Calu3 (cell line): ENCODE measurements around the gene NT5C1A. TPM values are rescaled to one million over a fixed set of nuclear protein-coding genes. Genes with fewer than 3 reads are reported as not detected.

Source experiments
- BruUV-seq: library from RNA; stranded (reverse); fragments of 400-500 nt; replicated peaks from 2 replicates; lab custom pipeline; 2021; lab: Mats Ljungman, UMichigan
- CTCF ChIA-PET: fragments of 300-600 bp; sonication (Branson Sonifier 250); formaldehyde crosslinking; loops from one replicate; lab custom pipeline; 2022; ENCODE audit warnings: antibody characterized with exemption; lab: Charles Lee
- DNase-seq: peaks from one replicate; pipeline ENCODE4 v3.0.0; 2022
- H3K27ac Mint-ChIP-seq: one replicate; pipeline ENCODE4 v1.8.0; 2022; ENCODE audit warnings: mixed read lengths; ENCODE audit not compliant: unreplicated experiment
- H3K27me3 Mint-ChIP-seq: one replicate; pipeline ENCODE4 v1.8.0; 2022; ENCODE audit warnings: mixed read lengths; ENCODE audit not compliant: unreplicated experiment
- H3K36me3 Mint-ChIP-seq: one replicate; pipeline ENCODE4 v1.8.0; 2022; ENCODE audit warnings: mild to moderate bottlenecking, moderate library complexity, mixed read lengths; ENCODE audit not compliant: insufficient read depth, unreplicated experiment
- H3K4me1 Mint-ChIP-seq: one replicate; pipeline ENCODE4 v1.8.0; 2022; ENCODE audit warnings: mild to moderate bottlenecking, low read depth, mixed read lengths; ENCODE audit not compliant: unreplicated experiment
- H3K4me3 Mint-ChIP-seq: one replicate; pipeline ENCODE4 v1.8.0; 2022; ENCODE audit warnings: mild to moderate bottlenecking, low read depth, moderate library complexity, mixed read lengths; ENCODE audit not compliant: unreplicated experiment
- H3K9me3 Mint-ChIP-seq: one replicate; pipeline ENCODE4 v1.8.0; 2022; ENCODE audit warnings: low read depth, mixed read lengths; ENCODE audit not compliant: unreplicated experiment
- CTCF ChIP-seq: fragments of 200-600 bp; IDR thresholded peaks from one replicate; pipeline ENCODE4 v1.8.0; 2022; ENCODE audit warnings: antibody characterized with exemption; ENCODE audit not compliant: unreplicated experiment
- intact Hi-C: fragments of 100-400 bp; cut with micrococcal nuclease; formaldehyde crosslinking; loops from one replicate; pipeline ENCODE4 v1.10.0; 2022; ENCODE audit not compliant: unreplicated experiment
- total RNA-seq: library from RNA; stranded (reverse); gene quantifications from 2 replicates; pipeline ENCODE4 v1.2.3, GENCODE V29; 2022

Gene NT5C1A
- total RNA-seq, 1 experiment from 2014 or later = not detected

GRCh38 chr1:39681294-39681693 lies 9.4 kb upstream of the NT5C1A start:
- no peaks in the 10 kb centered on the region for H3K9me3 Mint-ChIP-seq

GRCh38 chr1:39680751-39681150 lies 8.8 kb upstream of the NT5C1A start:
- intact Hi-C loops = no loop called here
- H3K36me3 Mint-ChIP-seq = no peaks in the 10 kb centered on the region
- no peak overlapping the region for H3K27ac Mint-ChIP-seq
- peaks cover 9% of the 10 kb centered on the region for H3K4me1 Mint-ChIP-seq
- H3K9me3 Mint-ChIP-seq = no peaks in the 10 kb centered on the region
- H3K4me3 Mint-ChIP-seq = no peak overlapping the region
- BruUV-seq = no TSS peak
- TF ChIP-seq CTCF = no peak
- DNase-seq = no peak
- H3K27me3 Mint-ChIP-seq = peaks cover 76% of the 10 kb centered on the region
- CTCF ChIA-PET = interaction anchor here (1.1 to 1.7 kb wide), 2 partner anchors 9 to 74 kb away, joined by 3 read pairs; partner anchors contain the start of gene NT5C1A

More at GRCh38 chr1:39681294-39681693, 9.4 kb upstream of the NT5C1A start:
- no TSS peak for BruUV-seq
- TF ChIP-seq CTCF = no peak
- no peak overlapping the region for H3K4me3 Mint-ChIP-seq
- peaks cover 81% of the 10 kb centered on the region for H3K27me3 Mint-ChIP-seq
- H3K27ac Mint-ChIP-seq = no peak overlapping the region
- peaks cover 7% of the 10 kb centered on the region for H3K4me1 Mint-ChIP-seq
- intact Hi-C loops = no loop called here
- no peaks in the 10 kb centered on the region for H3K36me3 Mint-ChIP-seq
- DNase-seq = no peak
- CTCF ChIA-PET = interaction anchor here (0.7 to 1.7 kb wide), 4 partner anchors 9 to 75 kb away, joined by 3 to 4 read pairs (median 3); partner anchors contain the start of genes HPCAL4 and NT5C1A

- H3K36me3 Mint-ChIP-seq = no peaks in the 10 kb centered on the region
- H3K4me3 Mint-ChIP-seq = no peak overlapping the region
- intact Hi-C loops = no loop called here
- peaks cover 69% of the 10 kb centered on the region for H3K27me3 Mint-ChIP-seq
- TF ChIP-seq CTCF = no peak
- DNase-seq = no peak
- CTCF ChIA-PET = no interaction called here
- BruUV-seq = no TSS peak
- no peak overlapping the region for H3K27ac Mint-ChIP-seq
- peaks cover 9% of the 10 kb centered on the region for H3K4me1 Mint-ChIP-seq
- H3K9me3 Mint-ChIP-seq = no peaks in the 10 kb centered on the region
Measured at GRCh38 chr1:39679821-39680220, 7.9 kb upstream of the NT5C1A start.

GRCh38 chr1:39678889-39679288 lies 7.0 kb upstream of the NT5C1A start:
- CTCF ChIA-PET = interaction anchor here (1.3 kb wide), 1 partner anchor 72 kb away, joined by 3 read pairs; no protein-coding TSS in a partner anchor
- no peaks in the 10 kb centered on the region for H3K36me3 Mint-ChIP-seq
- intact Hi-C loops = no loop called here
- TF ChIP-seq CTCF = no peak
- no peak overlapping the region for H3K27ac Mint-ChIP-seq
- H3K4me3 Mint-ChIP-seq = no peak overlapping the region
- peaks cover 69% of the 10 kb centered on the region for H3K27me3 Mint-ChIP-seq
- DNase-seq = no peak
- no peaks in the 10 kb centered on the region for H3K9me3 Mint-ChIP-seq
- H3K4me1 Mint-ChIP-seq = peaks cover 9% of the 10 kb centered on the region
- no TSS peak for BruUV-seq
